Stomach (tissue), 4 donors: ENCODE measurements around the gene TJP1.

ENCODE experiments used
- EP300 ChIP-seq: sonication (generic); formaldehyde crosslinking; IDR thresholded peaks from one replicate; pipeline ENCODE4 v1.6.1; 2017; ENCODE audit warnings: antibody characterized with exemption
- POLR2A ChIP-seq, 4 donors: fragments of 450-650 bp; IDR thresholded peaks; one replicate each; pipeline ENCODE4 v1.6.1; 2016; ENCODE audit warnings: antibody characterized with exemption in 4 of 4, control low read depth in 2 of 4, mild to moderate bottlenecking in 1 of 4, moderate library complexity in 1 of 4
- POLR2AphosphoS5 ChIP-seq, 3 donors: sonication (generic); formaldehyde crosslinking; IDR thresholded peaks; one replicate each; pipeline ENCODE4 v1.6.1; 2016; ENCODE audit warnings: antibody characterized with exemption in 3 of 3
- TF ChIP-seq, protein P1 (sequence below), 7 experiments: fragments of 450-650 bp in 4 of 7; fragments of 200-600 bp in 3 of 7; sonication (generic) in 3 of 7; IDR thresholded peaks; one replicate each; pipeline ENCODE4 v1.5.1; 2016 to 2019; ENCODE audit warnings: antibody characterized with exemption in 7 of 7, control low read depth in 2 of 7, mild to moderate bottlenecking in 1 of 7

DNA sequence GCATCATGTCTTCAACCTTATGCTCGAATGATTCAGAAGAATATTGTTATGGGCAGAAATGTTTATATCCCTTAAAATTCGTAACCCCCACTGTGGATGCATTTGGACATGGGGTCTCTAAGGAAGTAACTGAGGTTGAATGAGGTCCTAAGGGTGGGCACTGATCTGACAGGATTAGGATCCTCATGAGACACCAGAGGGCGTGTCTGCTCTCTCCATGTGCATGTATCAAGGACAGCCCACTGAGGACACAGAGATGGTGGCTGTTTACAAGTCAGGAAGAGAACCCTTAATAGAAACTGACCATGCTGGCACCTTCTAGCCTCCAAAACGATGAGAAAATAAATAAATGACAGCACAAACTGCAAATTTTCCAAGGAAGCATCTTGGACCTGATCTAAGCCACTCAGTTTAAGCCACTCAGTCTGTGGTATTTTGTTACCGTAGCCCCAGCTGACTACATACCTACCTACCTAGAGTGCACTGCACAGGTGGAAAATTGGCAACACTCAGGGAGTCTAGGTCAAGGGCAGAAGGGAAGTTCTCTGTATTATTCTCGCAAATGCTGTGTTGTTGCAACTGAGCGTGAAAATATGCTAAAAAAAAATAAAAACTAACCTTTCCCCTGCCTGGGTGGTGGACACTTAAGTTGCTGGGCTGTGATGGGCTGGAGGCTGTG is 126.6 kb downstream of the TJP1 start:
- TF ChIP-seq, protein P1, sequence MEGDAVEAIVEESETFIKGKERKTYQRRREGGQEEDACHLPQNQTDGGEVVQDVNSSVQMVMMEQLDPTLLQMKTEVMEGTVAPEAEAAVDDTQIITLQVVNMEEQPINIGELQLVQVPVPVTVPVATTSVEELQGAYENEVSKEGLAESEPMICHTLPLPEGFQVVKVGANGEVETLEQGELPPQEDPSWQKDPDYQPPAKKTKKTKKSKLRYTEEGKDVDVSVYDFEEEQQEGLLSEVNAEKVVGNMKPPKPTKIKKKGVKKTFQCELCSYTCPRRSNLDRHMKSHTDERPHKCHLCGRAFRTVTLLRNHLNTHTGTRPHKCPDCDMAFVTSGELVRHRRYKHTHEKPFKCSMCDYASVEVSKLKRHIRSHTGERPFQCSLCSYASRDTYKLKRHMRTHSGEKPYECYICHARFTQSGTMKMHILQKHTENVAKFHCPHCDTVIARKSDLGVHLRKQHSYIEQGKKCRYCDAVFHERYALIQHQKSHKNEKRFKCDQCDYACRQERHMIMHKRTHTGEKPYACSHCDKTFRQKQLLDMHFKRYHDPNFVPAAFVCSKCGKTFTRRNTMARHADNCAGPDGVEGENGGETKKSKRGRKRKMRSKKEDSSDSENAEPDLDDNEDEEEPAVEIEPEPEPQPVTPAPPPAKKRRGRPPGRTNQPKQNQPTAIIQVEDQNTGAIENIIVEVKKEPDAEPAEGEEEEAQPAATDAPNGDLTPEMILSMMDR (IDR thresholded peaks at IDR 0.05), result no peak
- TF ChIP-seq EP300, result no peak
- no peak for TF ChIP-seq POLR2A (IDR thresholded peaks at IDR 0.05)
- no peak for TF ChIP-seq POLR2AphosphoS5 (IDR thresholded peaks at IDR 0.05)
